ENCODE measurements around the gene VAMP7.
"Not testable (repeated sequence)": the region's sequence is repeated elsewhere in the genome, so short reads cannot be mapped to it uniquely, and the experiment has no call there.

Gene VAMP7

GRCh38 chrX:155900765-155901164 is 19.6 kb downstream of the VAMP7 start:
- DNase-seq (ENCODE audit: low read depth in 2 of 2, low spot score in 1 of 2), result no peak

DNA sequence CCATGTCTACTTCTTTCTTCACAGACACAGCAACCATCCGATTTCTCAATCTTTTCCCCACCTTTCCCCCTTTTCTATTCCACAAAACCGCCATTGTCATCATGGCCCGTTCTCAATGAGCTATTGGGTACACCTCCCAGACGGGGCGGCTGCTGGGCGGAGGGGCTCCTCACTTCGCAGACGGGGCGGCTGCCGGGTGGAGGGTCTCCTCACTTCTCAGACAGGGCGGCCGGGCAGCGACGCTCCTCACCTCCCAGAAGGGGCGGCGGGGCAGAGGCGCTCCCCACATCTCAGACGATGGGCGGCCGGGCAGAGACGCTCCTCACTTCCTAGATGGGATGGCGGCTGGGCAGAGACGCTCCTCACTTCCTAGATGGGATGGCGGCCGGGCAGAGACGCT is 26.5 kb downstream of the VAMP7 start:
- not testable (repeated sequence) for DNase-seq (ENCODE audit: low read depth in 2 of 2, low spot score in 1 of 2)

DNA sequence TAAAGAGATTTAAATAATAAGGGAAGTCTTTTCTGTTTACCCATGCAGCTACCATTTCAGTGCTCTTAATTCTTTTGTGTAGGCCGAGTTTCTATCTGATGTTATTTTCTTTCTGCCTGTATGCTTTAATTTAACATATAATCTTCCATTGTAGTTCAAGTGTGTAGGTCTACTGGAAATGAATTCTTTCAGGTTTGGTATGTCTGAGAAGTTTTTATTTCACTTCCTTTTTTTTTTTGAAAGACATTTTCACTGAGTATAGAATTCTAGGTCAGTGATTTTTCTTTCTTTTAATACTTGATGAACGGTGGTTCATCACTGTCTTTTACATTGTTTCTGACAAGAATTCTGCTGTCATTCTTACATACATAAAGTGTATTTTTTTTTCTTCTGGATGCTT is 42.1 kb downstream of the VAMP7 start:
- DNase-seq (ENCODE audit: low read depth in 2 of 2, low spot score in 1 of 2), result no peak

DNA sequence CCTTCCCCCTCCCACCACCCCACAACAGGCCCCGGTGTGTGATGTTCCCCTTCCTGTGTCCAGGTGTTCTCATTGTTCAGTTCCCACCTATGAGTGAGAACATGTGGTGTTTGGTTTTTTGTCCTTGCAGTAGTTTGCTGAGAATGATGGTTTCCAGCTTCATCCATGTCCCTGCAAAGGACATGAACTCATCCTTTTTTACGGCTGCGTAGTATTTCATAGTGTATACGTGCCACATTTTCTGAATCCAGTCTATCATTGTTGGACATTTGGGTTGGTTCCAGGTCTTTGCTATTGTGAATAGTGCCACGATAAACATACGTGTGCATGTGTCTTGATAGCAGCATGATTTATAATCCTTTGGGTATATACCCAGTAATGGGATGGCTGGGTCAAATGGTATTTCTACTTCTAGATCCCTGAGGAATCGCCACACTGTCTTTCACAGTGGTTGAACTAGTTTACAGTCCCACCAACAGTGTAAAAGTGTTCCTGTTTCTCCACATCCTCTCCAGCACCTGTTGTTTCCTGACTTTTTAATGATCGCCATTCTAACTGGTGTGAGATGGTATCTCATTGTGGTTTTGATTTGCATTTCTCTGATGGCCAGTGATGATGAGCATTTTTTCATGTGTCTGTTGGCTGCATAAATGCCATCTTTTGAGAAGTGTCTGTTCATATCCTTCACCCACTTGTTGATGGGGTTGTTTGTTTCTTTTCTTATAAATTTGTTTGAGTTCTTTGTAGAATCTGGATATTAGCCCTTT is 49.9 kb downstream of the VAMP7 start:
- DNase-seq (ENCODE audit: low read depth in 2 of 2, low spot score in 1 of 2), result not testable (repeated sequence)

DNA sequence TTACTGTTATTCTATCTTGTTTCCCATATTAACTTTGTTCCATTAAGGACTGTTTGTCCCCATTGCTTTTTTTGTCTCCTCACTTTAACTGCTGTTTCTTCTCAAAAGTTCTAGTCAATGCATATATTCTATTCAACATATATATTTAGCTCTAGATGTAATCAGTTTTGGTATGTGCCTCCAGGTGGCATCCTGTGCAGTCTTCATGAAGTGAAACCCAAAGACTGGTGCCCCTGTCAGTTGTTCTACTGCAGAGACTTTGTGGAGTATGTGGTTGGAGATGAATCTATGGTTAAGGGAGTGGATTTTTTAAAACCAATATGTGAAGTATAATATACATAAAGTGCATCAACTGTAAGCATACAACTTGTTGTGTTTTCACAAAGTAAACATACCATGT is 57.0 kb downstream of the VAMP7 start:
- no peak for DNase-seq (ENCODE audit: low read depth in 2 of 2, low spot score in 1 of 2)

DNA sequence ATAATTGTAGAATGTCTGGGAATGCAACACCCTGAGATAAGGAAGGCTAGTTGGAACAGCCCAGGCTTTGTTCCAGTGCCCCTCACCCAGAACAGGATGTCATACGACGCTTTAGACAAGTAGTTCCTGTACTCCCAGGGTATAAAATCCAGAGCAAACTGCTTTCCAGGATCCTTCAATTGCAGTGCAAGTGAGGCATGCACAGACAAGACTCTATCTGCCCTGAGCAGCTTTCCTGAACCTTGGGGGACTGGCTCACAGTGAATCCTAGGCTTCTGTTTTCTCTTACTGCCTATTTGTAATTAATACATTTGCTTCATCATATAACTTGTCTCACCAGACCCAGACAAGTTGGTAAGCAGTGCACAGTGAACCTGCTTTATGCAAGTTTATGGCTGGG is 68.0 kb downstream of the VAMP7 start:
- no peak for DNase-seq (ENCODE audit: low read depth in 2 of 2, low spot score in 1 of 2)

DNA sequence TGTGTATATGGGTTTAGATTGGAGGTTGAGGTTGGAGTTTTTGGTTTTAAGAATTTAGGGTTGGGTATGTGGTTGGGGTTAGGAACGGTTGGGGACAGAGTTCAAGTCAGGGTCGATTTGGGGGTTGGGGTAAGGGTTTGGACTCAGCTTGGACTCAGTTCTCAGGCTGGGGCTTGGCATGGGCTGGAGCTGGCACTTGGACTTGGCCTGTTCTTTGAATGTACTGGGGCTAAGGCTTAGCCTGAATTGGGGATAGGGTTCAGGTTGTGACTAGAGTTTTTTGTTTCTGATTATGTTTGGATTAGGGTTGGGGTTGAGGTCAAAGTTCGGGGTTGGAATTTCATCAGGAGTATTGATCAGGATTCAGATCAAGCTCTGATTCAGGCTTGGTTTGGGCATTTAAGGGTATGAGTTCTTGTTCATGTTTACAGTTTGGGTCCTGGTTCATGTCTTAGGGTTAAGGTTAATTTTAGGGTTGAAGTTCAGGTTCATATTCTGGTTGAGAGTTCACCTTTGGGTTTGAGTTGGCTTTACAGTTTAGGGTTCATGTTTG is 70.2 kb downstream of the VAMP7 start:
- DNase-seq (ENCODE audit: low read depth in 2 of 2, low spot score in 1 of 2), result no peak

- no peak for DNase-seq (ENCODE audit: low read depth in 2 of 2, low spot score in 1 of 2)
Measured at GRCh38 chrX:155953055-155953454, 71.9 kb downstream of the VAMP7 start.

GRCh38 chrX:155954793-155955192 is 73.6 kb downstream of the VAMP7 start:
- DNase-seq (ENCODE audit: low read depth in 2 of 2, low spot score in 1 of 2), result no peak

GRCh38 chrX:155956099-155956498 is 75.0 kb downstream of the VAMP7 start:
- no peak for DNase-seq (ENCODE audit: low read depth in 2 of 2, low spot score in 1 of 2)

- DNase-seq (ENCODE audit: low read depth in 2 of 2, low spot score in 1 of 2), result no peak
Measured at GRCh38 chrX:155956649-155957048, 75.5 kb downstream of the VAMP7 start.

DNA sequence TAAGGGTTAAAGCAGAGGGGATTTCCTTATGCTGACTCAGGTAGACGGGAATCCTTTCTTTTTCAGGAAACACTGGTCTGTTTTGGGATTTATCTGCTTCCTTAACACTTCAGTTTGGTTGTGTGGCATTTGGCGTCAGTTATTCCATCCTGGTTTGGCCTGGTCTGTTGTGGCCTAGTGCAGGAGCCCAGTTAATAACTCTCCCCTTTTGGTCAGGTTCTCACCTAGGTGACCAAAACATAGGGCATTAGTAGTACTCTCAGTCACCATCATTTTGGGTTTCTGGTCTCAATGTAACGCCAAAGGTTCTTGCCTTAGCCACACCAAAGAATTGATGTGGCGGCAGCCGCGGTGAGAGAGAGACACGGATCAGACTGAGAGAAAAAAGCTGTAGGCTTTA is 76.7 kb downstream of the VAMP7 start:
- no peak for DNase-seq (ENCODE audit: low read depth in 2 of 2, low spot score in 1 of 2)

DNA sequence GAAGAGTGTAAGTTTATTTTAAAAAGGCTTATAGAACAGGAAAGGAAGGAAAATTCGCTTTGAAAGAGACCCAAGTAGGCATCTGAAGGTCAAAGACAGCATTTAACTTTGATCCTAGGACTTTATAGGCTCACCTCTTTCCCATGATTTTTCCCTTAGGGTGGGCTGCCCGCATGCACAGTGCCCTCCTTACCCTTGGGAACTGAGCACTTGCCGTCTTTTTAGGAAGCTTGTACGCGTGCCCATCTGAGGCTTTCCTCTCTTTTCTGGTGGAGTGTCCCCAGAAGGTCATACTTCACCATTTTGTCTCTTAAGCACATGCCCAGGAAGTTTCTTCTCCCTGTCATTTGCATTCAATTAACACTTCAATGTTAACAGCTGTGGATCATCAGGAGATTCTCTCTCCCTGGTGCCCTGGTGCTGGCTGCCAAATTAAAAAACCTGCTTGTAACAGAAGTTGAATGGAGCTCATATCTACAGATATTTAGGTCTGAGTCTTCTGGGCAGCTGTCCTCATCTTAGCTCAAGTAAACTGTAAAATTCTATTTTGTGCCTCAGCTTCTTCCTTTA is 78.0 kb downstream of the VAMP7 start:
- DNase-seq (ENCODE audit: low read depth in 2 of 2, low spot score in 1 of 2), result no peak

DNA sequence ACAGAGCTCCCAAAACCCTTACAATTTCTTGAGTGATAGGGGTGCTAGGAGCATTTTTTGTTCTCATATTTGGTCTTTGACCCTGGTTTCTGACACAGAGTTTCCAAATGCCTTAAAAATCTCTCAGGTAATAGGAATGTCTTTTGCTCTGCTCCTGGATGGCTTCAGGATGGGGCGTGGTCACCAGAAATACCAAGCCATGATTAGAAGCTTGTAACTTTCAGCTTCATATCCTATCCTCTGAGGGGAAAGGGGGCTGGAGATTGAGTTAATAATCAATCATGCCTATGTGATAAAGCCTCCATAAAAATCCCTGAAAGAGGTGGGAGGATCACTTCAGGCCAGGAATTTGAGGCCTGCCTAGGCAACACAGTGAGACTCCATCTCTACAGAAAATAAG is 81.8 kb downstream of the VAMP7 start:
- no peak for DNase-seq (ENCODE audit: low read depth in 2 of 2, low spot score in 1 of 2)

GRCh38 chrX:155966876-155967275 is 85.7 kb downstream of the VAMP7 start:
- no peak for DNase-seq (ENCODE audit: low read depth in 2 of 2, low spot score in 1 of 2)

DNA sequence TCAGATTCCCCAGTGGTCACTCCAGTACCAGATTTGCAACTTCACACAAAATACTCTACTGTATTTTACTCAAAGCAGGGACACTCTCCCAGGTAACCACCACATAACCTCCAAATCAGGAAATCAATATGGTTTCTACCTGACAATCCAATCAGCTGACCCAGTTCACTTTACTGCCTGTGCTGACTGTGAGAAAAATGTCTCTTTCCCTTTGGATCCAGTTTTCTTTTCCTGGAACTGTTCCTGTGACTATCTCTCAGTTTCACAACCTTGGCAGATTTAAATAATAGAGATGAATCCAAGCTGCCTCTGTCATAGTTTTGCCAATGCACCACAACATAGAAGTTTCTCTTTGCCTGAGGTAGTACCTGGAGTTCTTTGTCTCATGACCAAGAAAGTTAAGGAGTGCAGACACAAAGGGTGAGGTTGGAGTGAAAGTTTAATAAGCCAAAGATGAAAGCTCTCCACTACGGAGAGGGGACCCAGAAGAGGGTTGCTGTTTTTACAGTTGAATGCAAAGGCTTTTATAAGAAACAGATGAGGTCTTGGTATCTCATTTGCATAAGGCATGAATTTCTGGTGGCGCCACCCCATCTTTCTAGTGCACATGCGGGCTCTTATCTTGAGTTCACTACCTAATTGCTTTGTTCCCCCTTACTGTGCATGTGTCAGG is 86.6 kb downstream of the VAMP7 start:
- no peak for DNase-seq (ENCODE audit: low read depth in 2 of 2, low spot score in 1 of 2)

- no peak for DNase-seq (ENCODE audit: low read depth in 2 of 2, low spot score in 1 of 2)
Measured at GRCh38 chrX:155968326-155968661, 87.1 kb downstream of the VAMP7 start.

DNA sequence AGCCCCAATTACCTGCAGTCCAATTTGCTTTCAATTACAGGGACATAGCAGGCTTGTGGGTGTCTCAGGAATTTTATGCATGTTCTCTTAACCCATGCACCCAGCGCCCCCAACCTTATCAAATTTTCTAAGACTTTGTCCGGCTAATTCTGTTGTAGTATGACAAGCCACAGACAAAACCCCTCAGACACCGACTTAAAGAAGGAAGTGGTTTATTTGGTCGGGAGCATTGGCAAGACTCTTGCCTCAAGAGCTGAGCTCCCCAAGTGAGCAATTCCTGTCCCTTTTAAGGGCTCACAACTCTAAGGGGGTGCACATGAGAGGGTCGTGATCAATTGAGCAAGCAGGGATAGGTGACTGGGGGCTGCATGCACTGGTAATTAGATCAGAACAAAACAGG is 87.6 kb downstream of the VAMP7 start:
- DNase-seq (ENCODE audit: low read depth in 2 of 2, low spot score in 1 of 2), result no peak

DNA sequence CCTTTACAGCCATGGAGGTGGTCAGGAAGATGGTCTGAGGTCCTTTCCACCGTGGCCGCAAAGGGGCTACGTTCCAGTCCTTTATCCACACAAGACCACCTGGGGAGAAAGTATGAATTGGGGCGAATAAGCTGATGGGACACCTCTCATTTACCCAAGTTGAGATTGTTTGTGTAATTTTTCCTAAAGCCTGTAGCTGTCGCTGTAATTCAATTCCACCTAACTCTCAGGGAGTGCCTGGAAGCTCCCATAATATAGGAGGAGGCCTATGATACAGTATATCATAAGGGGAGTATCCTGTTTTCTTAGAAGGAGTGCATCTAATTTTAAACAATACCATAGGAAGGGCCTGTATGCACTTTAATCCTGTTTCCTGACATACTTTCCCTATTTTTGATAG is 90.5 kb downstream of the VAMP7 start:
- not testable (repeated sequence) for DNase-seq (ENCODE audit: low read depth in 2 of 2, low spot score in 1 of 2)

GRCh38 chrX:155972241-155972640 is 91.1 kb downstream of the VAMP7 start:
- DNase-seq (ENCODE audit: low read depth in 2 of 2, low spot score in 1 of 2), result not testable (repeated sequence)

- DNase-seq (ENCODE audit: low read depth in 2 of 2, low spot score in 1 of 2), result no peak
Measured at GRCh38 chrX:155983326-155983725, 102.2 kb downstream of the VAMP7 start.

DNA sequence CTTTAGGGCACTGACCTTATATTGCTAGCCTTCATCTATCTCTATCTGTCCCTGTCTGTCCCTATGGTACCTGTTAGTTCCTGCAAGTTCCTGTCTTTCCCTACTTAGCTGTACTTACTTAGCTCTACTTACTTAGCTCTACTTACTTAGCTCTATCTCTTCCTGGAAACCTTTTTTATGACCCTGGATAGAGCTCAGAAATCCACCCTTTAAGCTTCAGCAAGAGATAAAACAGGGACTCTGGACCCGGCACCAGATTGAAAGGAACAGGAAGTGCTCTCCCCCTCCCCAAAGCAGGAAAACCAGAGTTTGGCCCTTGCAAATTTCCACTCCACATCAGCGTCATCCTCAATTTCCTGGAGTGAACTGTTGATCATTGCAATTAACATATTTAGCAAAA is 104.1 kb downstream of the VAMP7 start:
- no peak for DNase-seq (ENCODE audit: low read depth in 2 of 2, low spot score in 1 of 2)

Data from stimulated activated CD8-positive, alpha-beta memory T cell treated with anti-CD3 and anti-CD28 coated beads, Interleukin-4, amount 100 ng/mL, for 4 hours (primary cell).